NK-92 treated with Interleukin-12 subunit alpha and Interleukin-12 subunit beta, amount 100 ng/mL, for 24 hours (cell line): ENCODE results near the gene TMEM270.
A peak's percentile ranks its signal among the peaks of the same experiment; 100 is the strongest.
"Not testable (repeated sequence)": the region's sequence is repeated elsewhere in the genome, so short reads cannot be mapped to it uniquely, and the experiment has no call there.

Experiments
- DNase-seq: peaks from one replicate; lab custom pipeline; 2025; lab: John Stamatoyannopoulos, UW

Gene TMEM270, protein sequence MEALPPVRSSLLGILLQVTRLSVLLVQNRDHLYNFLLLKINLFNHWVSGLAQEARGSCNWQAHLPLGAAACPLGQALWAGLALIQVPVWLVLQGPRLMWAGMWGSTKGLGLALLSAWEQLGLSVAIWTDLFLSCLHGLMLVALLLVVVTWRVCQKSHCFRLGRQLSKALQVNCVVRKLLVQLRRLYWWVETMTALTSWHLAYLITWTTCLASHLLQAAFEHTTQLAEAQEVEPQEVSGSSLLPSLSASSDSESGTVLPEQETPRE

DNA sequence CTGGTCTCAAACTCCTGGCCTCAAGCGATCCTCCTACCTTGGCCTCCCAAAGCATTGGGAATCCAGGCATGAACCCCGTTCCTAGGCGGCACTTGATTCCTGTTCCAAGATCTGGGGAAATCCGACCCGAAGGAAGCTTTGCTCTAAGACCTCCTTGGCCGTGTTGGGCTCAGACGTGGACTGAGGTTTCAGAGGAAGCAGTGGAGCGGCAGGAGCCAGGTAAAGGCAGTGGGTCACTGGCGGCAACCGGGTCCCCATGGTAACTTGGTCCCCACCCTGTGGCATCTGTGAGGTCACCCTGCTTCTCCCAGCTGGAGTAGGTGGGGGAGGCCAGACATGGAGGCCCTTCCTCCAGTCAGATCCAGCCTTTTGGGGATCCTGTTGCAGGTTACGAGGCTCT is at the start of gene TMEM270:
TSS of gene TMEM270 (plus strand) at position 301 of the 400 bp plus-strand sequence. CDS start at position 337, 36 bp downstream.
- DNase-seq, result no peak

DNA sequence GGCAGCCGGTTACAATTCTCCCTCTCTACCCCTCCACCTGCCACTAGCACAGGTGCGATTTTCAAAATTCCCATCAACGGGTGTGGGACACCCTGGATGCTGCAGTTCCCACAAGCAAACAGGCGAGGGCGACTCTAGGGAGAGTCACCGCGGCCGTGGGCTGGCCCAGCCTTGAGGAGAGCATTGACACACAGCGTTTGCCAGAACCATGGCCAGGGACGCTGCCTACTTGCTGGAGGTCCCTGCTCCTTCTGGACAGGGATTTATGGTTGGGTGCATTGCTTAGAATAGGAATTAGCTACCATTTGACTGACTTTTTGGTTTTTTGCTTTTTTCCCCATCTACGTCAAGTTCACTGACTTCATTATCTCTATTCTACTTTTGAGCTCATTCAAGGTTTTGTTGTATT is 49.2 kb upstream of the TMEM270 start:
- DNase-seq, result peak; percentile 28

DNA sequence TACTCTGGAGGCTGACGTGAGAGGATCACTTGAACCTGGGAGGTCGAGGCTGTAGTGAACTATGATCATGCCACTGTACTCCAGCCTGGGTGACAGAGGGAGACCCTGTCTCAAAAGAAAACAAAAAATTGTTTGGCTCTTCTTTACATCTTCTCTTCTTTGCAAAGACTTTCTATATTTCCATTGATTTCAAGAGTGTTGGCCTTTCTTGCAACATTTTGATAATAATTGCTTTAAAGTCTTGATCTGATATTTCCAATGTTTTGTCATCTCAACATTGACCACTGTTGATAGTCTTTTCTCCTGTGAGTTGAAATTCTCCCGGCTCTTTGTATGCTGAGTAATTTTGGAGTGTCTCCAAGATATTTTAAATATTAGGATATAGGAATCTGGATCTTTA is 48.0 kb upstream of the TMEM270 start:
- DNase-seq, result no peak

DNA sequence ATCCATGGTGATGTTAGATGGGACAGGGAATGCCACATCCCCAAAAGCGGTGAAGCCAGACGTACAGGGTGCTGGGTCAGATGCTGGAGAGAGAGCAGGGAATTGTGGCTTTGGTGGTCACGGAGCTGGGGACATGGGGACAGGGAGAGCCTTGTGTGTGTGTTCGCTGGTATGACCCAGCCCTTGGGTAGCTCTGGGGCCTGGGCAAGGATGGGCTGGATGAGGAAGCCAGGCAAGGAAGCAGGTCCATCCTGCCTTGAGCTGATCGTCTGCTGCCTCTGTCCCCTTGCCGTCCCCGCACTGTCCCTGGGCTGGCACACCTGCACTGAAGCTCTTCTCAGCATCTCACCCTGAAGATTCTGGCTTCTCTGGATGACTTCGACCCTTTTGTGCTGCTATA is 45.5 kb upstream of the TMEM270 start:
- no peak for DNase-seq

DNA sequence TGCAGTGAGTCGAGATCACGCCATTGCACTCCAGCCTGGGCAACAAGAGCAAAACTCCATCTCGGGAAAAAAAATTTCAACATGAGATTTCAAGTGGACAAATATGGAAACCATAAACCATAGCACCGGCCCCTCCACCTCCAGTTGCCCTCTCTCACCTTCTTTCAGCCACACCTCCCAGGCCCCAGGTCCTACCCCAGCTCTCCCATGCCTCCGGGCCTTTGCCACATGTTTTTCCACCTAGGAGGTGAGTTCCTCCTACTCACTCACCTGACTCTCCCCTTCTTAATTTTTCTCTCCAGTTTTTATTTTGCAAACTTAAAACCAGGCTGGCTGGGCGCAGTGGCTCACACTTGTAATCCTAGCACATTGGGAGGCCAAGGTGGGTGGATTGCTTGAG is 43.8 kb upstream of the TMEM270 start:
- DNase-seq, result no peak

DNA sequence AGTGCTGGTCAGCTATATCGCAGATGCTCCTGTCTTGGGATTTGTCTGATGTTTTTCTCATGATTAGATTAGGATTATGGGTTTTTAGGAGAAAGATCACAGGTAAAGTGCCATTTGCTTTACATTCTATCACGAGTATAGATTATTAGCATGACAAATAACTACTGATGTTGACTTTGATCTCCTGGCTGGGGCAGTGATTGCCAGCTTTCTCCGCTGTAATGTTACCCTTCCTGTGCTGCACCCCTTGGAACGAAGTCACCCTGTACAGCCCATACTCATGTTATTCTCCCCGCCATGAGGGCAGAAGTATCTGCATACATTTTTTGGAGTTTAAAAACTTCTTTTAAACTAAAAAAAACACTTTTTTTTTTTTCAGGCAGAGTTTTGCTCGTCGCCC is 40.9 kb upstream of the TMEM270 start:
- DNase-seq, result no peak

DNA sequence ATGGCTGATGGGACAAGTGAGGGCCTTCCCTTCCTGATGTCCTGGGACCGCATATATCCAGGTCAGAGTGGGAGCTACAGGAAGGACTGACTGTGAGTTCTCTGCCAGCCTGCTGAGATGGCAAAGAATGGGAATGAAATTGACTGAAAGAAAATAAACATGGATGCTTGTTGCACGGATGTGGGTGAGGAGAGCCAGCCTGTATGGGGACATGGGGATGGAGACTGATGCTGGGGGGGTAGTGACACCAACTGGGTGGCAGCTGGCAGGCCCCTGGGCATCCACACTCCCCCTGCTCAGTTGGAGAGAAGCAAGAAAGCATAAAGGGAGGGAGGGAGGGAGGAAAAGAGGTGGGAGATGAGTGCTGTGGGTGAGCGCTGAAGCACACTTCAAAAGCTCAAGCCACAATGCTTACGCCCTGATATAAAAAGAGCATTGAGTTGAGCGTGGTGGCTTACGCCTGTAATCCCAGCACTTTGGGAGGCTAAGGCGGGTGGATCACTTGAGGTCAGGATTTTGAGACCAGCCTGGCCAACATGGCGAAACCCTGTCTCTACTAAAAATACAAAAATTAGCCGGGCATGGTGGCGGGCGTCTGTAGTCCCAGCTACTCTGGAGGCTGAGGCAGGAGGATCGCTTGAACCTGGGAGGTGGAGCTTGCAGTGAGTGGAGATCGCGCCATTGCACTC is 39.2 kb upstream of the TMEM270 start:
- DNase-seq, result not testable (repeated sequence)

DNA sequence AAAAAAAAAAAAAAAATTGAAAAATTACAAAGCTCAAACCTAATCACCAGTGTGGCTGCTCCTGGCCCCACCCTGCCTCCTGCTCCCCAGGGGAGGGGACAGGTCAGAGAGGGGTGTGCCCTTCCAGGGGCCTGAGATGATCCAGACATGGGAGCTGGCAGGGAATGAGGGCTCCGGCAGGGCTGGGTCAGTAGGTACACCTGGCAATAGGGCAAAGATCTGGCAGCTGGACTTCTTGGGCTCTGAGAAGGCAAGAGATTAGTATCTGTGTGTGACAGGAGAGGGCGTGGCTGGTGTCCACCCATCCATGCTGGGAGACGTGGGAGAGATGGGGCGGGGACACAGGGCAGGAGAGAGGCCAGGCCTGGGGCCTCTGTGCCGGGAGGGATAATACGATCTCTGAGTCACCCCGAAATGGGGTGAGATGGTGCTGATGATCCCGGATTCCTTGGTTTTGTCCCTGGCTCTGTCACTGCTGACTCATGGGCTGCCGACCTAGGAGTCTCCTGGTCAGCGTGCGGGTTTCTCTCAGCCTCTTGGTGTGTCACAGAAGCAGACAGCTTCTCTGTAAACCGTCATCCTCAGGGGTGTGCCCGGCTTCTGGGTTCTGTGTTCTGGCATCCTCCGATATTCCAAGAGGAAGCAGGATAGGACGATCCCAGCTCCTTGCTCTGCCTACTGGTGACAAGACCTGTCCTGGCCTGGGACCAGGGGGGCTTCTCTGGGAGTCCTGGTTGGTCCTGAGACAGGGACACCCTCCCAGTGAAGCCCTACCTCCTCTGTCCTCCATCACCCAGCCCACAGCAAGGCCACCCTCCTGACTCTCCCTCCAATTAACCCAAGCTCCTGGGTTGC is 38.4 kb upstream of the TMEM270 start:
- no peak for DNase-seq

DNA sequence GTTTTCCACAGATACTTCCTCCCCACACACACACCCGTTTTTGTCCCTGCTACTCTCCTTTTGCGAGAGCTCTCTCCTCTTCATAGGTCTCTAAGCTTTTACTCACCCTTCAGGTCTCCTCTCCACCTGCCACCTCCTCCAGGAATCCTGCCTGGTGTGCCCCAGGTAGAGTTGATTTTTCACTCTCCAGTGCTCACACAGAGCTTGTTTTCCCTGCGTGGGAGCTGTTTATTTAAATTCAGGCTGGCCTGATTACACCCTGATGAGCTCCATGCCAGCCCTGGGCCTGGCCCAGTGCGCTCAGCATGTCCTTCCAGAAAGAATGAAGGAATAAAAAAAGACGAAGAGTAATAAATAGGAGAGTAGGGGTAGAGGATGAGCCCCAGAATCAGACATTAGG is 37.7 kb upstream of the TMEM270 start:
- no peak for DNase-seq

DNA sequence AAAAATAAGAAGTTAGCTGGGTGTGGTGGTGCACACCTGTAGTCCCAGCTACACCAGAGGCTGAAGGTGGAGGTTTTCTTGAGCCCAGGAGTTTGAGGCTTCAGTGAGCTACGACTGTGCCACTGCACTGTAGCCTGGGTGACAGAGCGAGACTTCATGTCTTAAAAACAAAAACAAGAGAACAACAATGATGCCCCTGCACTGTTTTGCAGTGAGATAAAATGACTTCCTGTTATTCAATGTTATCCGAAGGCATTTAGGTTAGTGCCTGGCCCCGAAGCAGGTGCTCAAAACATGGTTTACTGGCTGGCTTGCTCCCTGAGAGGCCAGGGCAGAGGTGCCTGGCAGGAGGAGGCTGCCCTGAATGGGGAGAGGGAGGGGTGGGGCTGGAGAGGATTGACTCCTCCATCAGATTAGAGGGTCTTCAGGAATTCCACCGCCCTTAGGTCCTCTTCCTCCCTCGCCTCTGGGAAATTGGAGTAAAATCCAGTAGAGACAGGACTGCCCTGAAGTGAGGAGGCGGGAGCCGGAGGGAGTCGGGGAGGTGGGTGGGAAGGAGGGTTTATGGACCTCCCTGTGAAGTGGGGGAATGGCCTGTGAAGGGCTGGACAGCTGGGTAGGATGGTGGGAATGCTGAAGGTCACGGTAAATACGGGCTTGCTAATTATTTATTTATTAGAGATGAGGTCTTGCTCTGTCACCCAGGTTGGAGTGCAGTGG is 36.9 kb upstream of the TMEM270 start:
- DNase-seq, result no peak

DNA sequence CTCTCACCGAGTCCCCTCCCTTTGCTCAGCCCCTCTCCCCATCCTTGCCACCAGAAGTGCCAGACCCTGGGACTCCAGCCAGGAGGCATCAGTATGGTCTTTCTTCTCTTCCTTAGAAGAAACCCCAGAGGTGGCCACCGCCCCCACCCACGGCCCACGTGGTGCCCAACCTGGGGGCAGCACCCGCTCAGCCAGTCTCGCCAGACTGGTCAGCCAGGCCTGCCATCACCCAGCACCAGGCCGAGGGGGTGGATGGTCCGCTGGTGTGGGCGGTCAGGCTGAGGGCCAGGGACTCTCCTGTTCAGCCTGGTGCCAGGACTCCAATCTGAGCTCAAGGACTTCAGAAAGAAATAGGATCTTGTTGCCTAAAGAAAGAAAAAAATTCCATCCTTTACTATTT is 36.0 kb upstream of the TMEM270 start:
- DNase-seq, result no peak

DNA sequence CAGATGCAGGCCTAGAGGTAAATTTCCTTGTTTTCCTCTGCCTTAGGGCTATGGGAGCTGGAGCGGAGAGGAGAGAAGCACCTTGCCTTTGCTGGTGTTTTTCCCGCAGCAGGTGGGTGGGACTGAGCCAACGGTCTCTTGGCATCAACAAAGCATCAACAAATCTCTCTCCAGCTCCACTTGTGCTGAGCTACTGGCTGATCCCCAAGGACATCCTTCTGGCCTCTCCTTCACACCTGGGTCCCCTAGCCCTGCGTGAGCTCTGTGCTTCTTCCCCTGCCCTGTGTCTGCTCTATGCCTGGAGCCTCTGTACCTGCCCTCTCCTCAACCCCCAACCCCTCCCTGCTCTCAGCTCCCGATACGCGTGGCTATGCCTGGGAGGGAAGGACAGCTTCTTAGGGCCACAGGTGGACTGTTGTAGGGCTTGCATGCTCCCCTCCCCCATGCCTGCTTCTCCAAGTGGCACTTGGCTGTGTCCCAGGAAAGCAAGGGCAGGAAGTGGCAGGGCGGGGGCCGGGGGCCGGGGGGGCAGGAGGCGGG is 33.3 kb upstream of the TMEM270 start:
- no peak for DNase-seq

DNA sequence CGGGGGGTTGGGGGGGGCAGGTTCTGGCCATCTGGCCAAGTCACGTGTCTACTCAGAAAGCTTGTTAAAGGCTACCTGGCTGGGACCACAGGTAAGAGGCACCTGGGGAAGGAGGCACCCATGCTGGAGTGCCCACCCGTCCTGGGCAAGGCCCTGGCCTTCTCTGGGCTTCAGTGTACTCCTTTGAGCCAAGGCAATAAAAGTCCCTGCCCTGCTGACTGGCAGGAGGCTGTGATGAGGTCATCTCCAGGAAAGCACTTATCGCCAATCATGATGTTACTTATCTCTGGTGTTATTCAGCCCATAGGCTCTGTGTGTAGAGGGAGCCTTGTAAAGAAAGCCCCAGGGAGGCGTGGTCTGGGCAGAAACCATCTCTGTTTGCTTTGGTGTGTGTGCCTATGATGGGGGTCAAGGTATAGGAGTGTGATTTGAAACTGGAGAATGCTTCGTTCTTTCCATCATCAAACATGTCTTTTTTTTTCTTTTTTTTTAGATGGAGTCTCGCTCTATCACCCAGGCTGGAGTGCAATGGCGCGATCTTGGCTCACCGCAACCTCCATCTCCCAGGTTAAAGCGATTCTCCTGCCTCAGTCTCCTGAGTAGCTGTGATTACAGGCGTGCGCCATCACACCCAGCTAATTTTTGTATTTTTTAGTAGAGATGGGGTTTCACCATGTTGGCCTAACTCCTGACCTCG is 32.7 kb upstream of the TMEM270 start:
- DNase-seq, result no peak

DNA sequence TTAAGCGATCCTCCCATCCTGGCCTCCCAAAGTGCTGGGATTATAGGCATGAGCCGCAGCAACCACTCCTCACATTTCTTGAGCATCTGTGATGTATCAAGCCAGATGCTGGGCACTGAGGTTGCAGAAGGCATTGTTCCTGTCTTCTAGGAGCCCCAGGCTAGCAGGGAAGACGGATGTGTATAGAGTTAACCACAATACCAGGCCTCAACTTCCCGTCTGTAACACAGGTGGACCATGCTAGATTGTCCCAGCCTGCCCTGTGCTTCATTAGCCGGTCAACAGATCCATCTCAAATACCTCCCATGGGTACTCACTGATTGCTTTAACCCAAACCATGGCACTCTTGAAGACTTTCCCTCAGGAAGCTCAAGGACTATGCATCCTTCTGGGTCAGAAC is 32.0 kb upstream of the TMEM270 start:
- DNase-seq, result no peak

DNA sequence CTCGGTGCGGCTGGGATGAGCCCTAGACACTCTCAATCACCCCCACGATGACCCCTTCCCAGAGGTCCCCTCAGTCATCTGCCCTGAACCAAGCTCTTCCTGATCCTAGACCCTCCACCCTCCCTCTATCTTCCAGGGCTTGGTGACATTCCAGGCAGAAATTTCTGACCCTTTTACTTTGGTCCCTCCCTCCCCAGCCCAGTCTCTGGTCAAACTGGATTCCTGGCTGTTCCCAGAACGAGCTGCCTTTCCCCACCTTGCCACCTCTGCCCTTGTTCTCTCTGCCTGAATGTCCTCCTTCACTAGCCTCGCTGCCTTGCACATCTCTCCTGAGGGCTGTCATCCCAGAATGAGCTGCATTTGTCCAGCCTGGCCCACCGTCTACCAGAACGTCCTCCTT is 31.5 kb upstream of the TMEM270 start:
- no peak for DNase-seq

DNA sequence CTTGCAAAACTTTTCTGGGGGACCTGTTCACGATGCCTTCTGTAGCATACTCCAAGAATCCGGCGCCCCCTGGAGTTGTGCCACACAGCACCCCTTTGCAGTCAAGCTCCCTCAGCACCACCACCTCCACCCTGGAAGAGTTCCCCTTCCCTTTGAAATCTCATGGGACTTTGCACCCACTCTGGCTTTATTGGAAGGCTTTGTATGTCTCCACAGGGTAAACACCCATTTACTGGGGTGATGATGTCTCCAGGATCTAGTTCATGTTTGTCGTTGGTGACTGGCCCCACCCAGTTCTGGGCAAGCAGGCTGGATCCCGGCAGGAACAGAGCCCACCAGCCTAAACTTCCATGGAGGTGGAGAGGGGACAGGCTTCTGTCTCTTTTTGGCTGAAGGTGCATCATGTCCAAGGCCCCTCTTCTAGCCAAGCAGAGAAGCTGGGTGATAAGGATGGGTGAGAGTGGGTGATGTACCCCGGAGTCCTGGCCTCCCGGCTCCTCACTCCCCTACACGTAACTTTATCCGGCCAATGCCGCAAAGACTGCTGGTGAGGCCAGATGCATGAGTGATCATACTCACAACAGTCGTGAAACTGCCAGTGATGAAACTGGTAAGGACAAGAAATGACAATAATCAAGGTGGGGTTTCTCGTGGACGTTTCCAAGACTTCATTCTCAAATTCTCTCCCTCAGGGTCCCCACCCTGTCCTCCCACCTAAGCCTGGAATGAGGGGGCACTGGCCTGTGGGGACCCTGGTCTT is 30.9 kb upstream of the TMEM270 start:
- DNase-seq, result no peak

DNA sequence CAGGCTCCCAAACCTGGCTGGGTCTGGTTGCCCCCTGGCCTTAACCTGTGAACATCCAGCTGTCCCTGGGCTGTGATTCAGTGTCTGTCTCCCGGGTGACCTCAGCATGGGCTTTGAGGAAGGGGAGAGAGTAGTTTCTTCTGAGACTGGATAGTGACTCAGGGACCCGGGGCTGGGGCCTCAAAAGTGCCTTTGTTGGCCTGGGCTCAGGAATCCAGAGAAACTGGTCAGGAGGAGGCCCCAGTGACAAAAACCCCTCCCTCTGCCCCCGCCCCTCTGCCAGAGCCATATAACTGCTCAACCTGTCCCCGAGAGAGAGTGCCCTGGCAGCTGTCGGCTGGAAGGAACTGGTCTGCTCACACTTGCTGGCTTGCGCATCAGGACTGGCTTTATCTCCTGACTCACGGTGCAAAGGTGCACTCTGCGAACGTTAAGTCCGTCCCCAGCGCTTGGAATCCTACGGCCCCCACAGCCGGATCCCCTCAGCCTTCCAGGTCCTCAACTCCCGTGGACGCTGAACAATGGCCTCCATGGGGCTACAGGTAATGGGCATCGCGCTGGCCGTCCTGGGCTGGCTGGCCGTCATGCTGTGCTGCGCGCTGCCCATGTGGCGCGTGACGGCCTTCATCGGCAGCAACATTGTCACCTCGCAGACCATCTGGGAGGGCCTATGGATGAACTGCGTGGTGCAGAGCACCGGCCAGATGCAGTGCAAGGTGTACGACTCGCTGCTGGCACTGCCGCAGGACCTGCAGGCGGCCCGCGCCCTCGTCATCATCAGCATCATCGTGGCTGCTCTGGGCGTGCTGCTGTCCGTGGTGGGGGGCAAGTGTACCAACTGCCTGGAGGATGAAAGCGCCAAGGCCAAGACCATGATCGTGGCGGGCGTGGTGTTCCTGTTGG is 30.0 kb upstream of the TMEM270 start, which contains the start of gene CLDN4:
TSS of gene CLDN4 (plus strand) at position 316 of the 903 bp plus-strand sequence. CDS start at position 522, 206 bp downstream.
- no peak for DNase-seq

DNA sequence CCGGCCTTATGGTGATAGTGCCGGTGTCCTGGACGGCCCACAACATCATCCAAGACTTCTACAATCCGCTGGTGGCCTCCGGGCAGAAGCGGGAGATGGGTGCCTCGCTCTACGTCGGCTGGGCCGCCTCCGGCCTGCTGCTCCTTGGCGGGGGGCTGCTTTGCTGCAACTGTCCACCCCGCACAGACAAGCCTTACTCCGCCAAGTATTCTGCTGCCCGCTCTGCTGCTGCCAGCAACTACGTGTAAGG is 29.4 kb upstream of the TMEM270 start:
- DNase-seq, result no peak

DNA sequence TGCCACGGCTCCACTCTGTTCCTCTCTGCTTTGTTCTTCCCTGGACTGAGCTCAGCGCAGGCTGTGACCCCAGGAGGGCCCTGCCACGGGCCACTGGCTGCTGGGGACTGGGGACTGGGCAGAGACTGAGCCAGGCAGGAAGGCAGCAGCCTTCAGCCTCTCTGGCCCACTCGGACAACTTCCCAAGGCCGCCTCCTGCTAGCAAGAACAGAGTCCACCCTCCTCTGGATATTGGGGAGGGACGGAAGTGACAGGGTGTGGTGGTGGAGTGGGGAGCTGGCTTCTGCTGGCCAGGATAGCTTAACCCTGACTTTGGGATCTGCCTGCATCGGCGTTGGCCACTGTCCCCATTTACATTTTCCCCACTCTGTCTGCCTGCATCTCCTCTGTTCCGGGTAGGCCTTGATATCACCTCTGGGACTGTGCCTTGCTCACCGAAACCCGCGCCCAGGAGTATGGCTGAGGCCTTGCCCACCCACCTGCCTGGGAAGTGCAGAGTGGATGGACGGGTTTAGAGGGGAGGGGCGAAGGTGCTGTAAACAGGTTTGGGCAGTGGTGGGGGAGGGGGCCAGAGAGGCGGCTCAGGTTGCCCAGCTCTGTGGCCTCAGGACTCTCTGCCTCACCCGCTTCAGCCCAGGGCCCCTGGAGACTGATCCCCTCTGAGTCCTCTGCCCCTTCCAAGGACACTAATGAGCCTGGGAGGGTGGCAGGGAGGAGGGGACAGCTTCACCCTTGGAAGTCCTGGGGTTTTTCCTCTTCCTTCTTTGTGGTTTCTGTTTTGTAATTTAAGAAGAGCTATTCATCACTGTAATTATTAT is 28.9 kb upstream of the TMEM270 start:
- no peak for DNase-seq
